HEK293 (cell line): ENCODE measurements around the gene SPEM2.

Experiments used
- CTCF ChIA-PET: fragments of 350-600 bp; formaldehyde crosslinking; extraction: SDS; loops from one replicate; lab custom pipeline; 2021; ENCODE audit warnings: antibody characterized with exemption; lab: Yijun Ruan, JAX
- POLR2A ChIA-PET: fragments of 300-600 bp; formaldehyde crosslinking; extraction: SDS; loops from one replicate; lab custom pipeline; 2020; ENCODE audit warnings: antibody characterized with exemption, inconsistent platforms; lab: Yijun Ruan, JAX
- H3K27ac ChIP-seq: fragments of 200-500 bp; sonication (Bioruptor generic); 2 replicates; pipeline ENCODE4 v1.5.1; 2014; ENCODE audit warnings: low read depth, low read length, control low read depth, inconsistent platforms; ENCODE audit errors: extremely low read depth
- H3K36me3 ChIP-seq, 2 experiments: fragments of 200-500 bp in 1 of 2; sonication (Bioruptor generic) in 1 of 2; 1 replicate in 1 of 2; 2 replicates in 1 of 2; pipeline ENCODE4 v1.5.1; 2014 to 2017; ENCODE audit warnings: inconsistent platforms in 2 of 2, low read length in 2 of 2; ENCODE audit not compliant: control insufficient read depth in 2 of 2, insufficient read depth in 1 of 2
- H3K4me1 ChIP-seq: fragments of 200-500 bp; sonication (Bioruptor generic); 2 replicates; pipeline ENCODE4 v1.5.1; 2014; ENCODE audit warnings: mild to moderate bottlenecking, low read length, inconsistent platforms; ENCODE audit not compliant: control insufficient read depth, insufficient read depth
- H3K4me3 ChIP-seq: 2 replicates; pipeline ENCODE4 v1.5.1; 2011; ENCODE audit warnings: low read depth, mild to moderate bottlenecking, control low read depth, low read length, moderate library complexity
- H3K9me3 ChIP-seq: fragments of 200-500 bp; sonication (Bioruptor generic); 2 replicates; pipeline ENCODE4 v1.5.1; 2014; ENCODE audit warnings: low read depth, low read length, inconsistent platforms; ENCODE audit not compliant: control insufficient read depth, insufficient read depth
- BCL11B ChIP-seq: fragments of 450-650 bp; formaldehyde crosslinking; IDR thresholded peaks from 2 replicates; pipeline ENCODE4 v1.5.1; 2016; ENCODE audit warnings: low read depth, missing biosample characterization, missing genetic modification characterization
- HOXD13 ChIP-seq: sonication (generic); formaldehyde crosslinking; IDR thresholded peaks from 2 replicates; pipeline ENCODE4 v1.8.0; 2022; ENCODE audit warnings: missing genetic modification reagents, borderline replicate concordance
- OSR2 ChIP-seq: fragments of 450-650 bp; formaldehyde crosslinking; IDR thresholded peaks from 2 replicates; pipeline ENCODE4 v1.5.1; 2016; ENCODE audit warnings: missing biosample characterization, missing genetic modification characterization
- RBAK ChIP-seq: fragments of 450-650 bp; formaldehyde crosslinking; IDR thresholded peaks from 2 replicates; pipeline ENCODE4 v1.5.1; 2016; ENCODE audit warnings: missing biosample characterization, missing genetic modification characterization
- SP3 ChIP-seq: fragments of 450-650 bp; formaldehyde crosslinking; IDR thresholded peaks from 2 replicates; pipeline ENCODE4 v1.5.1; 2016; ENCODE audit warnings: missing biosample characterization, missing genetic modification characterization
- ZNF10 ChIP-seq: fragments of 450-650 bp; formaldehyde crosslinking; IDR thresholded peaks from 2 replicates; pipeline ENCODE4 v1.5.1; 2017; ENCODE audit warnings: missing biosample characterization, missing genetic modification characterization
- ZNF211 ChIP-seq: fragments of 450-650 bp; formaldehyde crosslinking; IDR thresholded peaks from 2 replicates; pipeline ENCODE4 v1.5.1; 2016; ENCODE audit warnings: low read depth, missing biosample characterization, missing genetic modification characterization
- ZNF239 ChIP-seq: fragments of 450-650 bp; formaldehyde crosslinking; IDR thresholded peaks from 2 replicates; pipeline ENCODE4 v1.5.1; 2016; ENCODE audit warnings: missing biosample characterization, missing genetic modification characterization
- ZNF248 ChIP-seq: fragments of 450-650 bp; formaldehyde crosslinking; IDR thresholded peaks from 2 replicates; pipeline ENCODE4 v1.5.1; 2017; ENCODE audit warnings: missing biosample characterization, missing genetic modification characterization
- ZNF335 ChIP-seq: fragments of 450-650 bp; formaldehyde crosslinking; conservative IDR thresholded peaks from 2 replicates; pipeline ENCODE4 v1.5.1; 2016; ENCODE audit warnings: missing biosample characterization, missing genetic modification characterization
- ZNF571 ChIP-seq: fragments of 450-650 bp; formaldehyde crosslinking; IDR thresholded peaks from 2 replicates; pipeline ENCODE4 v1.5.0; 2017; ENCODE audit warnings: missing biosample characterization, missing genetic modification characterization
- ZNF623 ChIP-seq: fragments of 450-650 bp; formaldehyde crosslinking; IDR thresholded peaks from 2 replicates; pipeline ENCODE4 v1.5.1; 2016; ENCODE audit warnings: missing biosample characterization, missing genetic modification characterization
- ZNF664 ChIP-seq: fragments of 450-650 bp; formaldehyde crosslinking; IDR thresholded peaks from 2 replicates; pipeline ENCODE4 v1.5.1; 2016; ENCODE audit warnings: missing biosample characterization, missing genetic modification characterization
- ZNF777 ChIP-seq: fragments of 450-650 bp; formaldehyde crosslinking; IDR thresholded peaks from 2 replicates; pipeline ENCODE4 v1.5.1; 2017; ENCODE audit warnings: missing biosample characterization, missing genetic modification characterization, borderline replicate concordance
- TF ChIP-seq, protein P1 (sequence below): sonication (generic); formaldehyde crosslinking; IDR thresholded peaks from 2 replicates; pipeline ENCODE4 v1.8.1; 2022; ENCODE audit warnings: mild to moderate bottlenecking, moderate library complexity, missing genetic modification reagents
- TF ChIP-seq, protein P2 (sequence below): fragments of 450-650 bp; formaldehyde crosslinking; IDR thresholded peaks from 2 replicates; pipeline ENCODE4 v1.5.1; 2016; ENCODE audit warnings: missing biosample characterization, missing genetic modification characterization
- TF ChIP-seq, protein P3 (sequence below): fragments of 450-650 bp; formaldehyde crosslinking; IDR thresholded peaks from 2 replicates; pipeline ENCODE4 v1.5.1; 2016; ENCODE audit warnings: missing biosample characterization, missing genetic modification characterization, low read depth
- TF ChIP-seq, protein P4 (sequence below): fragments of 450-650 bp; formaldehyde crosslinking; IDR thresholded peaks from 2 replicates; pipeline ENCODE4 v1.5.1; 2016; ENCODE audit warnings: missing biosample characterization, missing genetic modification characterization, borderline replicate concordance
- TF ChIP-seq, protein P5 (sequence below): fragments of 450-650 bp; formaldehyde crosslinking; IDR thresholded peaks from 2 replicates; pipeline ENCODE4 v1.5.1; 2016; ENCODE audit warnings: missing biosample characterization, missing genetic modification characterization

SPEM2 gene

DNA sequence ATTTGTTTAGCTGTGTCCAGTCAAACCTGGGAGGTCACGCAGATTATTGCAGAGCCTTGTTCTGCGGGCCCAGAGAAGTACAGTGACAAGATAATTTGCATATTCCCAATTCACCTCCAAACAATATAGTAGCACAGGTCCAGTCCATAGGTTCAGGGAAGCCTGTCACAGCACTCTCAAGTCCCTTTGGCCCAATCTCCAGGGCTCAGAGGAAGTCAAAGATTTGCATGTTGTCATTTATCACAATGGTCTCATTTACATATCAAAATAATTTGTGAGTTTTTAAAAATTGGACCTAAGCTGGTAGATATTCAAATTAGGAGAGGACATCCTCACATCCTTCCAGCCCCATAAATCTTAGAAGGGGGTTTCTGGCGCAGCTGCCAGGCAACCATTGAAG is 42.1 kb downstream of the SPEM2 start:
- ChIA-PET CTCF (interaction anchor here (1.2 to 1.4 kb wide), 2 partner anchors 35 to 112 kb away, joined by 3 read pairs; no protein-coding TSS in a partner anchor), POLR2A (interaction anchor here (1.3 kb wide), 1 partner anchor 12 kb away, joined by 4 read pairs; the partner anchor contains the start of gene ZBTB4)
- H3K27ac ChIP-seq, result 0 out of 2 replicates have a peak overlapping the region, but pooled peaks have one; percentile 19

DNA sequence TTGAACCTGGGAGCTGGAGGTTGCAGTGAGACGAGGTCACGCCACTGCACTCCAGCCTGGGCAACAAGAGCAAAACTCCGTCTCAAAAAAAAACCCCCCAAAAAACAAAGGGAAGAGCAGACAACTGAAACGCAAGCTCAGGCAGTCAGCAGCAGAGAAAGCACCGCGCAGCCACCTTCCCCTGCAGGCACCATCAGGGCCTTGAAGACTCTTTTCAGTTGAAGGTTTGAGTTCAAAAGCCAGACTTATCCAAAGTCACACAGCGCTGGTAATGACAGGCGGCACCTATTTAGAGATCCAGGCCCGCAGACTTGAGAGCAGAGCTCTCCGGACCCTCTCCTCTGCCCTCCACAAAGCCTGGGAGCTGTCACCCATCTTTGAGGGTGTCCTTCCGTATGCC is 42.9 kb downstream of the SPEM2 start:
- TF ChIP-seq ZNF571 (tag by site-specific recombination) (no peak), ZNF239 (tag by site-specific recombination) (peak; percentile 94)
- TF ChIP-seq, all 188 proteins: peak for 1
- POLR2A ChIA-PET, result interaction anchor here (0.6 to 0.7 kb wide), 2 partner anchors 46 to 68 kb away, joined by 3 to 6 read pairs; no protein-coding TSS in a partner anchor
- Histone ChIP-seq H3K36me3 (peaks cover 0 to 31% of the 10 kb centered on the region in 2 experiments; a peak in 2 of 3 replicates), H3K4me1 (peaks cover 6% of the 10 kb centered on the region), H3K4me3 (no peak overlapping the region), H3K27ac (peak overlapping the region; percentile 31; the same call in 1 of the 2 replicates), H3K9me3 (no peaks in the 10 kb centered on the region)
- CTCF ChIA-PET, result interaction anchor here (0.5 to 1.4 kb wide), 2 partner anchors 34 to 61 kb away, joined by 3 read pairs; no protein-coding TSS in a partner anchor

More for the DNA sequence above, 42.1 kb downstream of the SPEM2 start:
- Histone ChIP-seq H3K36me3 (peaks cover 0 to 38% of the 10 kb centered on the region in 2 experiments; a peak in 2 of 3 replicates), H3K4me3 (no peak overlapping the region), H3K9me3 (no peaks in the 10 kb centered on the region), H3K4me1 (peaks cover 6% of the 10 kb centered on the region)
- TF ChIP-seq ZNF664 (no peak), SP3 (tag by site-specific recombination) (no peak), BCL11B (tag by site-specific recombination) (no peak), ZNF777 (tag by site-specific recombination) (no peak)
- TF ChIP-seq, protein P1, sequence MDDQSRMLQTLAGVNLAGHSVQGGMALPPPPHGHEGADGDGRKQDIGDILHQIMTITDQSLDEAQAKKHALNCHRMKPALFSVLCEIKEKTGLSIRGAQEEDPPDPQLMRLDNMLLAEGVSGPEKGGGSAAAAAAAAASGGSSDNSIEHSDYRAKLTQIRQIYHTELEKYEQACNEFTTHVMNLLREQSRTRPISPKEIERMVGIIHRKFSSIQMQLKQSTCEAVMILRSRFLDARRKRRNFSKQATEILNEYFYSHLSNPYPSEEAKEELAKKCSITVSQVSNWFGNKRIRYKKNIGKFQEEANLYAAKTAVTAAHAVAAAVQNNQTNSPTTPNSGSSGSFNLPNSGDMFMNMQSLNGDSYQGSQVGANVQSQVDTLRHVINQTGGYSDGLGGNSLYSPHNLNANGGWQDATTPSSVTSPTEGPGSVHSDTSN (CRISPR knock-in tag), result no peak

DNA sequence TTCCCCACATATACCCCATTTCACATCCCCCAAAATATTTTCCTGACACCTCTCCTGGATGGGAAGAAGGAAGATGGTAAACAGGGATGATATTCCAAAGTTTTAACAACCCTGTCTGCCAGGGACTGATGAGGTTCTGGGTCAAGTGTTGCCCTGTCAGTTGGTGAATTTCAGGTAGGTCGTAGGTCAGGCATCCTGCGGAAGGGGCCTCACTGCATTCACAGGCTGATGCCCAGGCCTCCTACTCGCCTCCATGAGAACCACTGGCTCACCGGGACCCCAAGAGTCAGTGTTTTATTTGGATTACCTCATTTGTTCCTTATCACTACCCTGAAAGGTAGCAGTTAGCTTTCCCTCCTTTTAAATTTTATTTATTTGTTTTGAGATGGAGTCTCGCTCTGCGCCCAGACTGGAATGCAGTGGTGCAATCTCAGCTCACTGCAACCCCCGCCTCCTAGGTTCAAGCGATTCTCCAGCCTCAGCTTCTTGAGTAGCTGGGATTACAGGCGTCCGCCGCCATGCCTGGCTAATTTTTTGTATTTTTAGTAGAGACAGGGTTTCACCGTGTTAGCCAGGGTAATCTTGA is 43.5 kb downstream of the SPEM2 start:
- Histone ChIP-seq H3K36me3 (peaks cover 0 to 24% of the 10 kb centered on the region in 2 experiments; a peak in 2 of 3 replicates), H3K27ac (peak overlapping the region; percentile 31; the same call in 1 of the 2 replicates), H3K9me3 (no peaks in the 10 kb centered on the region), H3K4me3 (no peak overlapping the region), H3K4me1 (peaks cover 6% of the 10 kb centered on the region)
- POLR2A ChIA-PET, result interaction anchor here (0.7 kb wide), 1 partner anchor 45 kb away, joined by 3 read pairs; no protein-coding TSS in a partner anchor
- CTCF ChIA-PET, result interaction anchor here (0.5 to 0.9 kb wide), 2 partner anchors 62 to 89 kb away, joined by 3 read pairs; no protein-coding TSS in a partner anchor
- TF ChIP-seq, protein P2, sequence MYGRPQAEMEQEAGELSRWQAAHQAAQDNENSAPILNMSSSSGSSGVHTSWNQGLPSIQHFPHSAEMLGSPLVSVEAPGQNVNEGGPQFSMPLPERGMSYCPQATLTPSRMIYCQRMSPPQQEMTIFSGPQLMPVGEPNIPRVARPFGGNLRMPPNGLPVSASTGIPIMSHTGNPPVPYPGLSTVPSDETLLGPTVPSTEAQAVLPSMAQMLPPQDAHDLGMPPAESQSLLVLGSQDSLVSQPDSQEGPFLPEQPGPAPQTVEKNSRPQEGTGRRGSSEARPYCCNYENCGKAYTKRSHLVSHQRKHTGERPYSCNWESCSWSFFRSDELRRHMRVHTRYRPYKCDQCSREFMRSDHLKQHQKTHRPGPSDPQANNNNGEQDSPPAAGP (tag by site-specific recombination), result no peak
- TF ChIP-seq, protein P3, sequence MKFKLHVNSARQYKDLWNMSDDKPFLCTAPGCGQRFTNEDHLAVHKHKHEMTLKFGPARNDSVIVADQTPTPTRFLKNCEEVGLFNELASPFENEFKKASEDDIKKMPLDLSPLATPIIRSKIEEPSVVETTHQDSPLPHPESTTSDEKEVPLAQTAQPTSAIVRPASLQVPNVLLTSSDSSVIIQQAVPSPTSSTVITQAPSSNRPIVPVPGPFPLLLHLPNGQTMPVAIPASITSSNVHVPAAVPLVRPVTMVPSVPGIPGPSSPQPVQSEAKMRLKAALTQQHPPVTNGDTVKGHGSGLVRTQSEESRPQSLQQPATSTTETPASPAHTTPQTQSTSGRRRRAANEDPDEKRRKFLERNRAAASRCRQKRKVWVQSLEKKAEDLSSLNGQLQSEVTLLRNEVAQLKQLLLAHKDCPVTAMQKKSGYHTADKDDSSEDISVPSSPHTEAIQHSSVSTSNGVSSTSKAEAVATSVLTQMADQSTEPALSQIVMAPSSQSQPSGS, result peak; percentile 68
- TF ChIP-seq ZNF248 (no peak), OSR2 (tag by site-specific recombination) (peak; percentile 76), ZNF623 (tag by site-specific recombination) (no peak), ZNF211 (tag by site-specific recombination) (no peak), ZNF10 (tag by site-specific recombination) (no peak), HOXD13 (CRISPR knock-in tag) (no peak), RBAK (tag by site-specific recombination) (no peak), ZNF335 (tag by site-specific recombination) (peak; percentile 76)
- TF ChIP-seq, protein P4, sequence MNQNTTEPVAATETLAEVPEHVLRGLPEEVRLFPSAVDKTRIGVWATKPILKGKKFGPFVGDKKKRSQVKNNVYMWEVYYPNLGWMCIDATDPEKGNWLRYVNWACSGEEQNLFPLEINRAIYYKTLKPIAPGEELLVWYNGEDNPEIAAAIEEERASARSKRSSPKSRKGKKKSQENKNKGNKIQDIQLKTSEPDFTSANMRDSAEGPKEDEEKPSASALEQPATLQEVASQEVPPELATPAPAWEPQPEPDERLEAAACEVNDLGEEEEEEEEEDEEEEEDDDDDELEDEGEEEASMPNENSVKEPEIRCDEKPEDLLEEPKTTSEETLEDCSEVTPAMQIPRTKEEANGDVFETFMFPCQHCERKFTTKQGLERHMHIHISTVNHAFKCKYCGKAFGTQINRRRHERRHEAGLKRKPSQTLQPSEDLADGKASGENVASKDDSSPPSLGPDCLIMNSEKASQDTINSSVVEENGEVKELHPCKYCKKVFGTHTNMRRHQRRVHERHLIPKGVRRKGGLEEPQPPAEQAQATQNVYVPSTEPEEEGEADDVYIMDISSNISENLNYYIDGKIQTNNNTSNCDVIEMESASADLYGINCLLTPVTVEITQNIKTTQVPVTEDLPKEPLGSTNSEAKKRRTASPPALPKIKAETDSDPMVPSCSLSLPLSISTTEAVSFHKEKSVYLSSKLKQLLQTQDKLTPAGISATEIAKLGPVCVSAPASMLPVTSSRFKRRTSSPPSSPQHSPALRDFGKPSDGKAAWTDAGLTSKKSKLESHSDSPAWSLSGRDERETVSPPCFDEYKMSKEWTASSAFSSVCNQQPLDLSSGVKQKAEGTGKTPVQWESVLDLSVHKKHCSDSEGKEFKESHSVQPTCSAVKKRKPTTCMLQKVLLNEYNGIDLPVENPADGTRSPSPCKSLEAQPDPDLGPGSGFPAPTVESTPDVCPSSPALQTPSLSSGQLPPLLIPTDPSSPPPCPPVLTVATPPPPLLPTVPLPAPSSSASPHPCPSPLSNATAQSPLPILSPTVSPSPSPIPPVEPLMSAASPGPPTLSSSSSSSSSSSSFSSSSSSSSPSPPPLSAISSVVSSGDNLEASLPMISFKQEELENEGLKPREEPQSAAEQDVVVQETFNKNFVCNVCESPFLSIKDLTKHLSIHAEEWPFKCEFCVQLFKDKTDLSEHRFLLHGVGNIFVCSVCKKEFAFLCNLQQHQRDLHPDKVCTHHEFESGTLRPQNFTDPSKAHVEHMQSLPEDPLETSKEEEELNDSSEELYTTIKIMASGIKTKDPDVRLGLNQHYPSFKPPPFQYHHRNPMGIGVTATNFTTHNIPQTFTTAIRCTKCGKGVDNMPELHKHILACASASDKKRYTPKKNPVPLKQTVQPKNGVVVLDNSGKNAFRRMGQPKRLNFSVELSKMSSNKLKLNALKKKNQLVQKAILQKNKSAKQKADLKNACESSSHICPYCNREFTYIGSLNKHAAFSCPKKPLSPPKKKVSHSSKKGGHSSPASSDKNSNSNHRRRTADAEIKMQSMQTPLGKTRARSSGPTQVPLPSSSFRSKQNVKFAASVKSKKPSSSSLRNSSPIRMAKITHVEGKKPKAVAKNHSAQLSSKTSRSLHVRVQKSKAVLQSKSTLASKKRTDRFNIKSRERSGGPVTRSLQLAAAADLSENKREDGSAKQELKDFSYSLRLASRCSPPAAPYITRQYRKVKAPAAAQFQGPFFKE, result no peak
- TF ChIP-seq, protein P5, sequence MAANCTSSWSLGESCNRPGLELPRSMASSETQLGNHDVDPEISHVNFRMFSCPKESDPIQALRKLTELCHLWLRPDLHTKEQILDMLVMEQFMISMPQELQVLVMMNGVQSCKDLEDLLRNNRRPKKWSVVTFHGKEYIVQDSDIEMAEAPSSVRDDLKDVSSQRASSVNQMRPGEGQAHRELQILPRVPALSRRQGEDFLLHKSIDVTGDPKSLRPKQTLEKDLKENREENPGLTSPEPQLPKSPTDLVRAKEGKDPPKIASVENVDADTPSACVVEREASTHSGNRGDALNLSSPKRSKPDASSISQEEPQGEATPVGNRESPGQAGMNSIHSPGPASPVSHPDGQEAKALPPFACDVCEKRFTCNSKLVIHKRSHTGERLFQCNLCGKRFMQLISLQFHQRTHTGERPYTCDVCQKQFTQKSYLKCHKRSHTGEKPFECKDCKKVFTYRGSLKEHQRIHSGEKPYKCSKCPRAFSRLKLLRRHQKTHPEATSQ (tag by site-specific recombination), result no peak
